ENCODE results near the gene METTL24. TPM values are rescaled to one million over a fixed set of nuclear protein-coding genes. Genes with fewer than 3 reads are reported as not detected.

Gene METTL24
- total RNA-seq, 1 experiment from 2014 or later: 0.61 TPM

GRCh38 chr6:110216140-110216539 lies 142.0 kb downstream of the METTL24 start:
- Mint-ChIP-seq H3K27ac (no peak overlapping the region), H3K4me3 (no peak overlapping the region), H3K4me1 (no peaks in the 10 kb centered on the region), H3K27me3 (ENCODE audit: low read depth) (no peaks in the 10 kb centered on the region), H3K36me3 (ENCODE audit: insufficient read depth in 1 of 3, low read depth in 3 of 3) (peaks cover 27 to 61% (median 51%) of the 10 kb centered on the region in 3 experiments), H3K9me3 (no peaks in the 10 kb centered on the region; a peak in 1 of 5 replicates)
- H2BK120ac ChIP-seq (ENCODE audit: low read depth, low read length, poor library complexity, severe bottlenecking): no peak overlapping the region
- H3K4me1 ChIP-seq (ENCODE audit: insufficient read depth, low read length): no peaks in the 10 kb centered on the region
- no peak overlapping the region for H2BK15ac ChIP-seq (ENCODE audit: low read depth, low read length)
- H3K18ac ChIP-seq (ENCODE audit: insufficient read length, low read depth, low read length): no peak overlapping the region
- TF ChIP-seq, protein P1, sequence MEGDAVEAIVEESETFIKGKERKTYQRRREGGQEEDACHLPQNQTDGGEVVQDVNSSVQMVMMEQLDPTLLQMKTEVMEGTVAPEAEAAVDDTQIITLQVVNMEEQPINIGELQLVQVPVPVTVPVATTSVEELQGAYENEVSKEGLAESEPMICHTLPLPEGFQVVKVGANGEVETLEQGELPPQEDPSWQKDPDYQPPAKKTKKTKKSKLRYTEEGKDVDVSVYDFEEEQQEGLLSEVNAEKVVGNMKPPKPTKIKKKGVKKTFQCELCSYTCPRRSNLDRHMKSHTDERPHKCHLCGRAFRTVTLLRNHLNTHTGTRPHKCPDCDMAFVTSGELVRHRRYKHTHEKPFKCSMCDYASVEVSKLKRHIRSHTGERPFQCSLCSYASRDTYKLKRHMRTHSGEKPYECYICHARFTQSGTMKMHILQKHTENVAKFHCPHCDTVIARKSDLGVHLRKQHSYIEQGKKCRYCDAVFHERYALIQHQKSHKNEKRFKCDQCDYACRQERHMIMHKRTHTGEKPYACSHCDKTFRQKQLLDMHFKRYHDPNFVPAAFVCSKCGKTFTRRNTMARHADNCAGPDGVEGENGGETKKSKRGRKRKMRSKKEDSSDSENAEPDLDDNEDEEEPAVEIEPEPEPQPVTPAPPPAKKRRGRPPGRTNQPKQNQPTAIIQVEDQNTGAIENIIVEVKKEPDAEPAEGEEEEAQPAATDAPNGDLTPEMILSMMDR (conservative IDR thresholded peaks at IDR 0.05): no peak
- H2BK20ac ChIP-seq (ENCODE audit: low read depth, low read length, poor library complexity, severe bottlenecking): no peak overlapping the region
- no peak overlapping the region for H4K5ac ChIP-seq (ENCODE audit: insufficient read length, low read depth, low read length)
- no peak overlapping the region for H2AK5ac ChIP-seq (ENCODE audit: insufficient read length, low read length)
- H3K27ac ChIP-seq (ENCODE audit: insufficient read length, low read depth, low read length): no peak overlapping the region
- no CpG with 5 or more reads among the region's 5 CpGs for WGBS (ENCODE audit: extremely low coverage, insufficient read length, low lambda C conversion rate)
- no peak for DNase-seq
- H3K9me3 ChIP-seq (ENCODE audit: control insufficient read depth, low read depth, low read length): no peaks in the 10 kb centered on the region
- H3K79me1 ChIP-seq (ENCODE audit: insufficient read depth, low read depth, low read length, poor library complexity, severe bottlenecking): no peaks in the 10 kb centered on the region
- no peak overlapping the region for H3K4me2 ChIP-seq (ENCODE audit: insufficient read depth, insufficient read length, low read length)
- no peaks in the 10 kb centered on the region for H3K27me3 ChIP-seq (ENCODE audit: insufficient read depth, low read length)
- no peaks in the 10 kb centered on the region for H3K79me2 ChIP-seq (ENCODE audit: insufficient read depth, low read length)
- no peak overlapping the region for H2BK12ac ChIP-seq (ENCODE audit: insufficient read length, low read depth, low read length)
- no peak overlapping the region for H3K23ac ChIP-seq (ENCODE audit: insufficient read length, low read depth, low read length)
- H3K56ac ChIP-seq (ENCODE audit: insufficient read length, low read depth, low read length): no peak overlapping the region
- H2AFZ ChIP-seq (ENCODE audit: low read length): no peak overlapping the region
- H4K91ac ChIP-seq (ENCODE audit: insufficient read length, low read depth, low read length): no peak overlapping the region
- no peak overlapping the region for H3T11ph ChIP-seq (ENCODE audit: low read length)
- H3K14ac ChIP-seq (ENCODE audit: insufficient read depth, low read length): no peak overlapping the region
- no peak overlapping the region for H3K4ac ChIP-seq (ENCODE audit: low read depth, low read length)
- H4K8ac ChIP-seq (replicated peaks; ENCODE audit: insufficient read length, low read depth, low read length): no peak overlapping the region
- no peaks in the 10 kb centered on the region for H3K23me2 ChIP-seq (ENCODE audit: insufficient read length, low read depth, low read length, poor library complexity, severe bottlenecking)
- no peak overlapping the region for H3K9ac ChIP-seq (ENCODE audit: extremely low read depth, insufficient read length, low read length)
- no peak overlapping the region for H2BK5ac ChIP-seq (ENCODE audit: insufficient read length, low read length)
- H4K20me1 ChIP-seq (ENCODE audit: control insufficient read depth, insufficient read depth, insufficient read length): no peaks in the 10 kb centered on the region

Measured in H9 (cell line).